ENCODE results near the gene MRPS18A. TPM values are rescaled to one million over a fixed set of nuclear protein-coding genes. Genes with fewer than 3 reads are reported as not detected.

MRPS18A gene
- total RNA-seq, 4 donors from 2014 or later = 38.1 to 45.8 (median 43.9) TPM

DNA sequence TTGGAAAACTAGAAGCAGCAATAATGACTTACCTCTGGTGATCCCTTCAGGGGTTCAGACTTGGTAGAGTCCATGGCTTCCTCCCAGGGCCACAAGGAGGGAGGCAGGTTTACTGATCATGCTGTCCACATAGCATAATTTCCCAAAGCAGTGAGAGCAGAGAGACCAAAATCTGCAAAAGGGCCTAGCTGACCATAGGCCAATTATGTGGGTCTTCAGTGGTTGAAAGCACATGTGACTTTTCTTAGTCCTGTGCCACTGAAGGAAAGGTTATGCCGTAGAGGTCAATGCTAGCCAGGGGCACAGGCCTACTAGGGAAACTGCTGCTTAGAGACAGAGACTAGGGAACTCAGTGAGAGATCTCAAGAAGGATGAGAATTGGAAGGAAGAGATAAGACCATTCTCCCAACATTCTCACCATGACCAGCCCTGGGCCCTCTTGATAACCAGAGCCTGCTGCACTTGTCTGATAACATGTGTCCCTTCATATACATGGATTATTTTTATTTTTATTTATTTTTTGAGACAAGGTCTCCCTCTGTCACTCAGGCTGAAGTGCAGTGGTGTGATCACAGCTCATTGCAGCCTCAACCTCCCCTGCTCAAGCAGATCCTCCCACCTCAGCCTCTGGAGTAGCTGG, 56.5 kb downstream of the MRPS18A start:
- H3K27ac ChIP-seq = peak overlapping the region in 2 of 4 donors; percentile 96 to 97
- H3K36me3 ChIP-seq = peaks cover 0 to 3% (median 0%) of the 10 kb centered on the region in 3 donors
- no peaks in the 10 kb centered on the region for H3K27me3 ChIP-seq
- 93 to 96% methylated on average over 1 of the region's 1 CpG for WGBS, 2 donors
- H3K9me3 ChIP-seq = no peaks in the 10 kb centered on the region
- H3K4me3 ChIP-seq = no peak overlapping the region
- H3K4me1 ChIP-seq = peaks cover 0 to 42% (median 12%) of the 10 kb centered on the region in 4 donors
- no peak for TF ChIP-seq POLR2A (IDR thresholded peaks at IDR 0.05)
- TF ChIP-seq, protein P1, sequence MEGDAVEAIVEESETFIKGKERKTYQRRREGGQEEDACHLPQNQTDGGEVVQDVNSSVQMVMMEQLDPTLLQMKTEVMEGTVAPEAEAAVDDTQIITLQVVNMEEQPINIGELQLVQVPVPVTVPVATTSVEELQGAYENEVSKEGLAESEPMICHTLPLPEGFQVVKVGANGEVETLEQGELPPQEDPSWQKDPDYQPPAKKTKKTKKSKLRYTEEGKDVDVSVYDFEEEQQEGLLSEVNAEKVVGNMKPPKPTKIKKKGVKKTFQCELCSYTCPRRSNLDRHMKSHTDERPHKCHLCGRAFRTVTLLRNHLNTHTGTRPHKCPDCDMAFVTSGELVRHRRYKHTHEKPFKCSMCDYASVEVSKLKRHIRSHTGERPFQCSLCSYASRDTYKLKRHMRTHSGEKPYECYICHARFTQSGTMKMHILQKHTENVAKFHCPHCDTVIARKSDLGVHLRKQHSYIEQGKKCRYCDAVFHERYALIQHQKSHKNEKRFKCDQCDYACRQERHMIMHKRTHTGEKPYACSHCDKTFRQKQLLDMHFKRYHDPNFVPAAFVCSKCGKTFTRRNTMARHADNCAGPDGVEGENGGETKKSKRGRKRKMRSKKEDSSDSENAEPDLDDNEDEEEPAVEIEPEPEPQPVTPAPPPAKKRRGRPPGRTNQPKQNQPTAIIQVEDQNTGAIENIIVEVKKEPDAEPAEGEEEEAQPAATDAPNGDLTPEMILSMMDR (IDR thresholded peaks at IDR 0.05) = no peak
- no peak for TF ChIP-seq EP300 (IDR thresholded peaks at IDR 0.05)
- DNase-seq (ENCODE audit: low spot score in 2 of 2) = no peak

GRCh38 chr6:43629505-43630300, 57.9 kb downstream of the MRPS18A start:
- H3K27ac ChIP-seq = peak overlapping the region; percentile 92 to 97 (median 96)
- 1 to 2% methylated on average over 20 to 41 of the region's 41 CpGs for WGBS, 2 donors
- TF ChIP-seq EP300 (IDR thresholded peaks at IDR 0.05) (peak; percentile 83 to 95), POLR2A (IDR thresholded peaks at IDR 0.05) (peak; percentile 39 to 87)
- TF ChIP-seq, protein P1 (IDR thresholded peaks at IDR 0.05) = peak in 1 of 5 experiments; percentile 18

GRCh38 chr6:43629104-43629504, 58.5 kb downstream of the MRPS18A start, which contains the start of gene GTPBP2:
Gene GTPBP2 (minus strand): TSS chr6:43629264. CDS start chr6:43629162, 102 bp downstream.
- TF ChIP-seq POLR2A (IDR thresholded peaks at IDR 0.05) = peak in 1 of 2 donors; percentile 51
- peak; percentile 63 to 88 for TF ChIP-seq EP300 (IDR thresholded peaks at IDR 0.05)
- TF ChIP-seq, protein P1 (IDR thresholded peaks at IDR 0.05) = no peak
- Histone ChIP-seq H3K4me1 (peaks cover 0 to 36% (median 9%) of the 10 kb centered on the region in 4 donors), H3K36me3 (peaks cover 0 to 22% (median 10%) of the 10 kb centered on the region in 3 donors), H3K27ac (peak within 1 kb of the TSS; percentile 92 to 97 (median 96)), H3K4me3 (peak within 1 kb of the TSS; percentile 58 to 85 (median 78)), H3K27me3 (no peaks in the 10 kb centered on the region), H3K9me3 (no peaks in the 10 kb centered on the region)
- 0% methylated on average over 27 to 34 of the region's 46 CpGs for WGBS, 2 donors
- peak; percentile 97 to 98 for DNase-seq (ENCODE audit: low spot score in 2 of 2)

More at GRCh38 chr6:43629505-43630300, 57.9 kb downstream of the MRPS18A start:
- H3K4me3 ChIP-seq = peak overlapping the region; percentile 57 to 85 (median 70)
- DNase-seq (ENCODE audit: low spot score in 2 of 2) = peak; percentile 95 to 98
- no peaks in the 10 kb centered on the region for H3K9me3 ChIP-seq
- H3K27me3 ChIP-seq = no peaks in the 10 kb centered on the region
- H3K4me1 ChIP-seq = peaks cover 0 to 36% (median 9%) of the 10 kb centered on the region in 4 donors
- H3K36me3 ChIP-seq = peaks cover 0 to 16% (median 8%) of the 10 kb centered on the region in 3 donors

DNA sequence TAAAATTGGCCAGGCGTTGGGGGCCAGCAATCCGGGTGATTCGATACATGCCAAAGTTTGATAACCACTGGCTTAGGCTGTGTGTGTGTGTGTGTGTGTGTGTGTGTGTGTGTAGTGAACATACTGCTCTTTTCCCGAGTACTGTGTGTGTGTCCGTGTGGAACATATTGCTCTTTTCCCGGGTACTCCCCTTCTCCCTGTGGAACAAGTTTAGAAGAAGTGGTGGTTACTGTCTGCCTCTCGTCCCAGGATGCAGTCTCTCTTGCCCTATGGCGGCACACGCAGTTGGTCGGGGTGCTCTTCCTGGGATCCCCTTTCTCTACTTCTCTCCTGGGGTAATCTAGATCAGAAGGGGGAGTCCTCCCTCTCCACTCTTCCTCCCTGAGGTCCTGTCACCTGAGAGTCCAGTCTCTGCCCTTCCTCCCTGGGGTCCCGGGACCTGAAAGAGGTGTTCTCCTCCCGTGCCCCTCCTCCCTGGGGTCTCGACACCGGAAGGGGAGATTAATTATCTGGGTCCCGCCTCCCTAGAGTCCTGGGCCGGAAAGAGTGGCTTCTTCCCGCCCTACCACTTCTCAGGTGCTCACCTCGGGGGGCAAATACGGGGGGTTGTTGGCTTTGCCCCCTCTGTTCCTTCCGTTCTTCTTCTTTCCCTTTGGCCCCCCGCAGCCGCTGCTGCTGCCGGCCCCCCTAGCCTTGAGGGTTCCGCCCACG, 59.0 kb downstream of the MRPS18A start:
- DNase-seq (ENCODE audit: low spot score in 2 of 2) = peak in 1 of 2 donors; percentile 44
- WGBS, 2 donors = 1 to 3% methylated on average over 25 of the region's 25 CpGs

More for the DNA sequence above, 59.0 kb downstream of the MRPS18A start:
- Histone ChIP-seq H3K27me3 (no peaks in the 10 kb centered on the region), H3K4me1 (peaks cover 0 to 36% (median 9%) of the 10 kb centered on the region in 4 donors), H3K9me3 (no peaks in the 10 kb centered on the region), H3K4me3 (peak overlapping the region; percentile 58 to 85 (median 78)), H3K27ac (peak overlapping the region; percentile 92 to 97 (median 96)), H3K36me3 (peaks cover 0 to 28% (median 10%) of the 10 kb centered on the region in 3 donors)
- TF ChIP-seq EP300 (IDR thresholded peaks at IDR 0.05) (no peak), POLR2A (IDR thresholded peaks at IDR 0.05) (no peak)
- TF ChIP-seq, protein P1 (IDR thresholded peaks at IDR 0.05) = no peak

Data from tibial nerve (tissue), 4 donors.